Measurements from ENCODE around the gene PALLD.

- no peak for TF ChIP-seq CTCF (IDR thresholded peaks at IDR 0.05 in 2 of 3, conservative IDR thresholded peaks at IDR 0.05 in 1 of 3; ENCODE audit: borderline replicate concordance in 1 of 3, insufficient read depth in 1 of 3, low read depth in 2 of 3, low read length in 2 of 3)
- TF ChIP-seq CEBPB (IDR thresholded peaks at IDR 0.05; ENCODE audit: low read depth): no peak
- TF ChIP-seq ATF3 (IDR thresholded peaks at IDR 0.05): no peak
Measured at GRCh38 chr4:168474660-168475320, 22.1 kb upstream of the PALLD start.
